GM12891 (cell line): Measurements from ENCODE around the gene BMP6.

Source experiments
- DNase-seq: peaks from one replicate; pipeline ENCODE4 v3.0.0; 2011; ENCODE audit warnings: low spot score; ENCODE audit not compliant: insufficient read length
- FAIRE-seq: peaks from 2 replicates; lab custom pipeline; 2011; peaks lifted over from hg19 to GRCh38; lab: Jason Lieb, UNC
- PAX5 ChIP-seq: IDR thresholded peaks from 2 replicates; pipeline ENCODE4 v1.6.1; 2011; ENCODE audit warnings: low read length, moderate library complexity, mild to moderate bottlenecking; ENCODE audit not compliant: insufficient read depth, severe bottlenecking
- POLR2A ChIP-seq: IDR thresholded peaks from 2 replicates; pipeline ENCODE4 v1.6.1; 2011; ENCODE audit warnings: low read depth, low read length, control low read depth
- POLR2AphosphoS5 ChIP-seq: IDR thresholded peaks from 2 replicates; pipeline ENCODE4 v1.6.1; 2011; ENCODE audit warnings: low read depth, low read length, control low read depth
- POU2F2 ChIP-seq: IDR thresholded peaks from 2 replicates; pipeline ENCODE4 v1.6.1; 2011; ENCODE audit warnings: low read depth, mild to moderate bottlenecking, control low read depth, low read length, moderate library complexity
- SPI1 ChIP-seq: IDR thresholded peaks from 2 replicates; pipeline ENCODE4 v1.6.1; 2011; ENCODE audit warnings: low read depth, low read length, control low read depth
- TAF1 ChIP-seq: IDR thresholded peaks from 2 replicates; pipeline ENCODE4 v1.6.1; 2011; ENCODE audit warnings: low read depth, low read length, control low read depth

Gene BMP6

GRCh38 chr6:7821426-7821825 lies 95.5 kb downstream of the BMP6 start:
- FAIRE-seq, result no peak
- no peak for DNase-seq
- TF ChIP-seq SPI1, result no peak
- TF ChIP-seq TAF1, result no peak
- TF ChIP-seq POLR2AphosphoS5, result no peak
- TF ChIP-seq POLR2A, result no peak
- TF ChIP-seq PAX5, result no peak
- TF ChIP-seq POU2F2, result no peak

- no peak for FAIRE-seq
- TF ChIP-seq PAX5 (no peak), POU2F2 (no peak), POLR2AphosphoS5 (no peak), POLR2A (no peak), TAF1 (no peak), SPI1 (no peak)
These were observed 97.7 kb downstream of the BMP6 start for GRCh38 chr6:7823552-7823951.

GRCh38 chr6:7825986-7826385 lies 100.1 kb downstream of the BMP6 start:
- no peak for DNase-seq
- FAIRE-seq, result no peak

More at GRCh38 chr6:7823552-7823951, 97.7 kb downstream of the BMP6 start:
- no peak for DNase-seq

GRCh38 chr6:7827142-7827541 lies 101.2 kb downstream of the BMP6 start:
- TF ChIP-seq POLR2A, result no peak
- TF ChIP-seq PAX5, result no peak
- TF ChIP-seq SPI1, result no peak
- no peak for TF ChIP-seq TAF1
- TF ChIP-seq POLR2AphosphoS5, result no peak
- no peak for DNase-seq

More at GRCh38 chr6:7825986-7826385, 100.1 kb downstream of the BMP6 start:
- TF ChIP-seq PAX5, result no peak
- TF ChIP-seq POU2F2, result no peak
- no peak for TF ChIP-seq POLR2A
- no peak for TF ChIP-seq TAF1
- no peak for TF ChIP-seq SPI1
- TF ChIP-seq POLR2AphosphoS5, result no peak

GRCh38 chr6:7828124-7828523 lies 102.2 kb downstream of the BMP6 start:
- TF ChIP-seq PAX5, result no peak
- TF ChIP-seq TAF1, result no peak
- no peak for TF ChIP-seq POU2F2
- no peak for FAIRE-seq

More at GRCh38 chr6:7827142-7827541, 101.2 kb downstream of the BMP6 start:
- FAIRE-seq, result no peak

GRCh38 chr6:7832904-7833750 lies 107.2 kb downstream of the BMP6 start:
- FAIRE-seq, result no peak
- TF ChIP-seq PAX5 (no peak), POU2F2 (no peak), TAF1 (no peak), POLR2AphosphoS5 (no peak), POLR2A (no peak)
- no peak for DNase-seq

More at GRCh38 chr6:7828124-7828523, 102.2 kb downstream of the BMP6 start:
- no peak for DNase-seq

GRCh38 chr6:7833751-7834070 lies 107.8 kb downstream of the BMP6 start:
- FAIRE-seq (no peak), DNase-seq (no peak)
- no peak for TF ChIP-seq POU2F2
- no peak for TF ChIP-seq TAF1
- TF ChIP-seq POLR2A, result no peak
- TF ChIP-seq SPI1, result no peak
- TF ChIP-seq PAX5, result no peak
- no peak for TF ChIP-seq POLR2AphosphoS5

- DNase-seq, result no peak
- FAIRE-seq, result no peak
- TF ChIP-seq POU2F2 (no peak), SPI1 (no peak), POLR2AphosphoS5 (no peak), TAF1 (no peak), POLR2A (no peak), PAX5 (no peak)
These were observed 110.6 kb downstream of the BMP6 start for GRCh38 chr6:7836371-7837026.

- no peak for DNase-seq
- TF ChIP-seq TAF1 (no peak), SPI1 (no peak), POLR2AphosphoS5 (no peak), POU2F2 (no peak), POLR2A (no peak), PAX5 (no peak)
- FAIRE-seq, result peak; percentile 13
These were observed 116.0 kb downstream of the BMP6 start for GRCh38 chr6:7841781-7842468.
